Islet precursor cell (in vitro differentiated cells): ENCODE results near the gene PPP1R13L.
"Not testable (repeated sequence)": the region's sequence is repeated elsewhere in the genome, so short reads cannot be mapped to it uniquely, and the experiment has no call there.

Source experiments
- DNase-seq: peaks from one replicate; pipeline ENCODE4 v3.0.0-alpha.2; 2018

PPP1R13L gene, protein sequence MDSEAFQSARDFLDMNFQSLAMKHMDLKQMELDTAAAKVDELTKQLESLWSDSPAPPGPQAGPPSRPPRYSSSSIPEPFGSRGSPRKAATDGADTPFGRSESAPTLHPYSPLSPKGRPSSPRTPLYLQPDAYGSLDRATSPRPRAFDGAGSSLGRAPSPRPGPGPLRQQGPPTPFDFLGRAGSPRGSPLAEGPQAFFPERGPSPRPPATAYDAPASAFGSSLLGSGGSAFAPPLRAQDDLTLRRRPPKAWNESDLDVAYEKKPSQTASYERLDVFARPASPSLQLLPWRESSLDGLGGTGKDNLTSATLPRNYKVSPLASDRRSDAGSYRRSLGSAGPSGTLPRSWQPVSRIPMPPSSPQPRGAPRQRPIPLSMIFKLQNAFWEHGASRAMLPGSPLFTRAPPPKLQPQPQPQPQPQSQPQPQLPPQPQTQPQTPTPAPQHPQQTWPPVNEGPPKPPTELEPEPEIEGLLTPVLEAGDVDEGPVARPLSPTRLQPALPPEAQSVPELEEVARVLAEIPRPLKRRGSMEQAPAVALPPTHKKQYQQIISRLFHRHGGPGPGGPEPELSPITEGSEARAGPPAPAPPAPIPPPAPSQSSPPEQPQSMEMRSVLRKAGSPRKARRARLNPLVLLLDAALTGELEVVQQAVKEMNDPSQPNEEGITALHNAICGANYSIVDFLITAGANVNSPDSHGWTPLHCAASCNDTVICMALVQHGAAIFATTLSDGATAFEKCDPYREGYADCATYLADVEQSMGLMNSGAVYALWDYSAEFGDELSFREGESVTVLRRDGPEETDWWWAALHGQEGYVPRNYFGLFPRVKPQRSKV

DNA sequence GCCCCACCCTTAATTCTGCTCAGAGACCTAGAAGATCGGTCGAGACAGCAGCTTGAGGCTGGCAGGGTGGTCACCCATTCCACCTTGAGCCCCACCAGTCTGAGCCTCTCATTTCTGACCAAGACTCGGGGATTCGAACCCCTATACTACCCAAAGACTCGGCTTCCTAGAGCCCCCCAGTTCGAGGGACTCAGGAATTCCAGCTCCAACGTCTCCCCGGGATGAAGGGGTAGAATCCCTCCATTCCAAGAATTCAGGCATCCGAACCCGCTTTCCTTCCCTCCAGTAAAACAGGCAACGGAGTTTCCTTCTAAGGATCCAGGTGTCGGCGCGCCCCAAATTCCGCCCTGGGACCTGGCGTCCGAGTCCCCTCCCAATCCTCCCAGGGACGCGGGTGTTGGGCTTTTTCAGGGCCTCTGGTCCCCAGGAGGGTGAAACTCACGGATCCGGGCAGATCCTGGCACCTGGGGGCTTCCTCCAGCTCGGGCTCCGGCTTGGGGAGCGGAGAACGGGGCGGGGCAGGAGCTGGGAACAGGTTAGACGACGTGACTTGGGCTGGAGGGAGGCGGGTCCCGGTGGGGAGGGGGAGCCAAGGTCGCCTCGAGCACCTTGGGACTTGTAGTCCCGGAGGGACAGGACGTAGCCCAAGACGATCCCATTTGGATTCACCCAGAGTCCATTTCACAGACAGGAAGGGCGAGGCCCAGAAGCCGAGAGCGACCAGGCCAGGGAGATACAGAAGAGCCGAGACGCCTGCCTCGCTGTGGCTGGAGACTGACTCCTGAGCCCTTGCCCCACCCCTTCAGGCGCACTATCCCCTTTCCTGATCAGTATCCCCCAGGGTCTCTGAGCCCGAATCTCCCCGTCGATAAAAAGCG lies at the start of gene PPP1R13L:
PPP1R13L (minus strand) TSS at position 513 of the 878 bp plus-strand sequence. CDS start 6,751 bp downstream, outside the sequence.
- peak; percentile 98 for DNase-seq

- DNase-seq: no peak
Measured at GRCh38 chr19:45451850-45452387, 47.0 kb upstream of the PPP1R13L start.

- DNase-seq: peak; percentile 63
Measured at GRCh38 chr19:45451131-45451849, 46.4 kb upstream of the PPP1R13L start.

DNA sequence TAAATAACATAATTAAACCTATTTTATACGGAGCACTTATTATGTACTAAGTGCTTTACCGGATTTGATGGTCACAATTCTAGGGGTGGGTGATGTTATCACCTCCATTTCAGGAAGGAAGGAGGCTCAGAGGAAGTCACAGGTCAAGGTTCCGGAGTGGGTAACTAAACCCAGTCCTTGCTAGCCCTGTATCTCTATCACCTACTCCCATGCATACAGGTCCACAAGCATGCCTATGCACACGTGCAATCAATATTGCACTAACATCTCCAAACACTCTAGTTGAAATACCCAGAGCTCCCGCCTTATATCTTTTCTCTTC lies 45.1 kb upstream of the PPP1R13L start:
- DNase-seq: no peak

GRCh38 chr19:45448887-45449299 lies 44.0 kb upstream of the PPP1R13L start:
- no peak for DNase-seq

DNA sequence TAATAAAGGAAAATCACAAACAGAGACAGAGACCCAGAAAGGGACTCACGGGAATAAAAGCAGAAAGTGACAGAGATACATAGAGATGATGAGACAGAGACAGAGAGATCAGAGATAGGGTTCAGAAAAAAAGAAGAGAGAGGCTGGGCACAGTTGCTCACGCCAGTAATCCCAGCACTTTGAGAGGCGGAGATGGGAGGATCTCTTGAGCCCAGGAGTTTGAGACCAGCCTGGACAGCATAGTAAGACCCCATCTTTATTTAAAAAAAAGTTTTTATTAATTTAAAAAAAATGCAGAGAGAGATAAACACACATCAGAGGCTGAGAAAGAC lies 43.5 kb upstream of the PPP1R13L start:
- no peak for DNase-seq

GRCh38 chr19:45446944-45447343 lies 42.1 kb upstream of the PPP1R13L start:
- no peak for DNase-seq

DNA sequence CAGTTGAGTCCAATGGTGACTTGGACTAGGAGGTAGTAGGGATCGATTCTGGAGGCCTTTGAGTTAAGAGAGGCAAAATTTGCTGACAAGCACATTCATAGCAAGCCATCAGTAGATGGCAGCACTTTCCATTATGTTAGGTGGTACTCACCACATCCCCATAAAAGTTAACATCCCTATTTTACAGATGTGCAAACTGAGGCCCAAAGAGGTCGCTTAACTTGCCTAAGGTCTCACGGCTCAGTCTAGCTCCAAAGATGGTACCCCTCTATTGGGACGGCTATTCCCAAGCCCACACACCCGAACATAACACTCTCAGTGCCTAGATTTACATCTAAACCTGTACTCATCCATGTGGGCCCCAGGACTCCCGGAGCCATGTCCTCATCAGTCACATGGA lies 41.4 kb upstream of the PPP1R13L start:
- no peak for DNase-seq

DNA sequence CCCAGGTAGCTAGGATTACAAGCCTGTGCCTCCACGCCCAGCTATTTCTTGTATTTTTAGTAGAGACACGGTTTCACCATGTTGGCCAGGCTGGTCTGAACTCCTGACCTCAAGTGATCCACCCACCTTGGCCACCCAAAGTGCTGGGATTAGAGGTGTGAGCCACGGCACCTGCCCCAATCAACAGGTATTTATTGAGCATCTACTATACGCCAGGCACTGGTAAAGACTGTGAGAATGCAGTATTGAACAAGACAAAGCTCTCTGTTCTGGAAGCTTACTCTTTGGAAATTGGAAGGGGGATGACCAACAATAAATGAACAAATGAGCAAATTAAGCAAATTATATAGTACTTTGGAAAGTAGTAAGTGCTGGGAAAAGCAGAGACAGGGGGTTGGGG lies 40.3 kb upstream of the PPP1R13L start:
- no peak for DNase-seq

- DNase-seq: peak; percentile 96
Measured at GRCh38 chr19:45444318-45445041, 39.6 kb upstream of the PPP1R13L start.

DNA sequence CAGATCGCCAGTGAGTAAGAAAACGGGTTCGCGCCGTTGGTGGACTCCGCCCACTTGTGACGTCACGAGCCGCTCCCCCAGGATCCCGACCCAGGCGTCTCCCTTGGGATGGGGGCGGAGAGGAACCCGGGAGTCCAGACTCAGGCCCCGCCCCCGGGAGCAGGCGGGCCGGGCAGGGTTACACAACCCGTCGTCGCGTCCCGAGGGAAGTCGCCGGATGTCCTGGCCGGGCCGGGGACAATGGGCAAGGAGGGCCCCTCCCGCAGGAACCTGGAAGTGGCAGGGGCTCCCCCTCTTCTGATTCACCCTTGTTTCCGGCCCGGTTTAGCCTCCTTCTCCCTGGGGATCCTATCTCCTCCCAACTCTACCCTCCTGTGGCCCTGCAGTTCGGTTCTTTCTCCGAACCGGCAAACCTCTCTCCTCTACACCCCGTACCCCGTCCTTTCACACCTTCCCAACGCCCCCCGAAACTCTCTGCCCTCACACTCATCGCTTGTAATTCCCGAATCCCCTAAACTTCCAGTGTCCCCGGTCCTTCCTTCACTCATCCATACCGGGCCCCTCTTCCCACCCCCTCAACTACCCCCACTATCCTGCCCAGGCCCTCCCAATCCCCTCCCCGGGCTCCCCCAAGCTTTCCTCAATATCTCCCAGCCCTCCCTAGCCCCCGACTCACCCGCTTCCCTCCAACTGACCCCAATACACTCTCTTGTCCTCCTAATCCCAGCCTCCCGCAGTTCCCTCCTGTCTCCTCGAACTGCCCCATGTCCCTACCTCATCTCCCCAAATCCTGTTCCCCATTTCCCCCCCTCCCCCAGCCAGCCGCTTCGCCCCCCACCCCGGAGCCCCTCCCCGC lies 38.8 kb upstream of the PPP1R13L start:
- DNase-seq: peak; percentile 97

DNA sequence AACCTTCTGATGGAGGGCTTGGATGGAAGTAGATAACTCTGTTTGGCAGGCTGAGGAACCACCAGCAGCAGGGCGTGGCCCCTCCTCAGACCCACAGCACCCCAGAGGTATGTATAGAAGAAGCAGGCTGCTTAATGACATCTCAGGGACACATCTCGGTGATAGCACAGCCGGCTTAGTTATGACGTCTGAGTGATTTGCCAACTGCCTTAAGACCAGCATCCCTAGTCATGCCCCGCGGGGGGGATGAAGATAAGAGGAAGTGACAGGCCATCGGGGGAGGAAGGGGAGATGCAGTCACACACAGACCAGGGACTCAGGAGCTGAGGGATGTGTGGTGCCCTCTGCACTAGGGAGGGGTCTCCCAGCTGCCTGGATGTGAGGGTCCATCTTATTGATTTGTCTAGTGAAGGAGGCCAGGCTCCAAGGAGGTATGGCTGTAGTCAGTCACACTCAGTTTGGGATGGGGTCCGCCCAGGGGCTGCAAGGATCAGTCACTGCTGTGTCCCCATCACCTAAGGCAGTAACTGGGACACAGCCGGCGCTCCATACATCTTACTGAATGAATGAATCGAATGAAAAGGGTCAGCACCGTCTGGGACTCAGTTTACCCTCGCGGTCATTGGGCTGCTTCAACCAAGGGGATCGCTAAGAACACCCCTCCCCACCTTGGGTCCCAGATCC lies 38.1 kb upstream of the PPP1R13L start:
- peak; percentile 85 for DNase-seq

DNA sequence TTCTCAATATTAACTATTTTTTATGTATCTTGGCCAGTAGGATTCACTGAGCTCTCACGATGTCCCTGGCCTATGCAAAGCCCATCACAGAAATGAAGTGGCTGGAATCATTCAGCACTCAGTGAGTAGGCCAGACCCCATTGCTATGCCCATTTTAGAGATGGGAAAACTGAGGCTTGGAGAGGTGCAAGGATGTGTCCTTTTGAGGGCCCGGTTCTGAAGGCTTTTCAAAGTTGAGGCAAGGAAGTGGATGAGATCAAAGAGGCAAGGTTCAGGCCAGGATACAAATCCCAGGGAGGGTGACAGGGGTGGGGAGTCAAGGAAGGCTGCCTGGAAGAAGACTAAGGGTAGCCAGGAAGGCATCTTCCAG lies 37.5 kb upstream of the PPP1R13L start:
- no peak for DNase-seq

- DNase-seq: peak; percentile 93
Measured at GRCh38 chr19:45440873-45441654, 36.2 kb upstream of the PPP1R13L start.

DNA sequence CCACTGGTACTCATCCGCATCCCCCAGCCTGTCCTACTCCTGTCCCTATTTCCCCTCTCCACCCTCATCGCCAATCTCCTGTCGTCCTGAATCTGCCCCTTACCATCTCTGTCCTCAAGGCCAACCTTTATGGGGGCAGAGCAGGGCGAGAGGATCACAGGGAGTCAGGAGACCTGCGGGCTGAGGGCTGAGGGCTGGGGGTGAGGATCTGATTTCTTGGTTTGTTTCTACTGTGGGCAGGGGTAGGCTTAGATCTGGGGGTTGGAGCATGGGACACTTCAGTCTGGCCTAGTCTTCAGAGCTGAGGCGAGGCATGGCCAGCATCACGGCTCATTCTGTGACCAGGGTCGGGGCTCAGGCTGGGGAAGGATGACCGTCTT lies 35.4 kb upstream of the PPP1R13L start:
- DNase-seq: no peak

GRCh38 chr19:45439569-45440258 lies 34.8 kb upstream of the PPP1R13L start:
- peak; percentile 79 for DNase-seq

- no peak for DNase-seq
Measured at GRCh38 chr19:45439190-45439568, 34.3 kb upstream of the PPP1R13L start.

DNA sequence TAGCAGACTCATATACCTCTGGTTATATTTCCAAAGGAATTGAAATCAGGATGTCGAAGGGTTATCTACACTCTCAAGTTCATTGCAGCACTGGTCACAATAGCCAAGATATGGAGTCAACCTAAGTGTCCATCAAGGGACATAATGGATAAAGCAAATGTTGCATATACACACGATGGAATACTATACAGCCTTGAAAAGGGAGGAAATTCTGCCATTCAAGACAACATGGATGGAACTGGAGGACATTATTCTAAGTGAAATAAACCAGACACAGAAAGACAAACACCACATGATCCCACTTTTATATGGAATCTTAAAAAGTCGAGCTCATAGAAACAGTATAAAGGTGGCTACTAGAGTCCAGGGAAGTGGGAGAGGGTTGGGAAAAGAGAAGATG lies 32.5 kb upstream of the PPP1R13L start:
- no peak for DNase-seq

GRCh38 chr19:45432543-45432942 lies 27.7 kb upstream of the PPP1R13L start:
- not testable (repeated sequence) for DNase-seq
